Uterus (tissue), 2 donors: ENCODE data around the gene BCL2L1.

ENCODE experiments used
- POLR2A ChIP-seq, 2 donors: fragments of 450-650 bp; IDR thresholded peaks; one replicate each; pipeline ENCODE4 v1.6.1; 2016; ENCODE audit warnings: antibody characterized with exemption in 2 of 2, mild to moderate bottlenecking in 1 of 2, moderate library complexity in 1 of 2
- TF ChIP-seq, protein P1 (sequence below), 4 experiments: fragments of 200-600 bp in 2 of 4; fragments of 450-650 bp in 2 of 4; sonication (generic) in 2 of 4; IDR thresholded peaks; one replicate each; pipeline ENCODE4 v1.5.1; 2016 to 2019; ENCODE audit warnings: antibody characterized with exemption in 4 of 4, mild to moderate bottlenecking in 2 of 4, moderate library complexity in 1 of 4

GRCh38 chr20:31664696-31665354, 57.8 kb downstream of the BCL2L1 start:
- TF ChIP-seq, protein P1, sequence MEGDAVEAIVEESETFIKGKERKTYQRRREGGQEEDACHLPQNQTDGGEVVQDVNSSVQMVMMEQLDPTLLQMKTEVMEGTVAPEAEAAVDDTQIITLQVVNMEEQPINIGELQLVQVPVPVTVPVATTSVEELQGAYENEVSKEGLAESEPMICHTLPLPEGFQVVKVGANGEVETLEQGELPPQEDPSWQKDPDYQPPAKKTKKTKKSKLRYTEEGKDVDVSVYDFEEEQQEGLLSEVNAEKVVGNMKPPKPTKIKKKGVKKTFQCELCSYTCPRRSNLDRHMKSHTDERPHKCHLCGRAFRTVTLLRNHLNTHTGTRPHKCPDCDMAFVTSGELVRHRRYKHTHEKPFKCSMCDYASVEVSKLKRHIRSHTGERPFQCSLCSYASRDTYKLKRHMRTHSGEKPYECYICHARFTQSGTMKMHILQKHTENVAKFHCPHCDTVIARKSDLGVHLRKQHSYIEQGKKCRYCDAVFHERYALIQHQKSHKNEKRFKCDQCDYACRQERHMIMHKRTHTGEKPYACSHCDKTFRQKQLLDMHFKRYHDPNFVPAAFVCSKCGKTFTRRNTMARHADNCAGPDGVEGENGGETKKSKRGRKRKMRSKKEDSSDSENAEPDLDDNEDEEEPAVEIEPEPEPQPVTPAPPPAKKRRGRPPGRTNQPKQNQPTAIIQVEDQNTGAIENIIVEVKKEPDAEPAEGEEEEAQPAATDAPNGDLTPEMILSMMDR (IDR thresholded peaks at IDR 0.05), result no peak
- TF ChIP-seq POLR2A (IDR thresholded peaks at IDR 0.05), result no peak
